HEK293 (cell line): ENCODE results near the gene RAET1L.

Experiments
- KLF9 ChIP-seq: fragments of 450-650 bp; formaldehyde crosslinking; IDR thresholded peaks from 2 replicates; pipeline ENCODE4 v1.5.1; 2016; ENCODE audit warnings: missing biosample characterization, missing genetic modification characterization, low read depth
- YY1 ChIP-seq: fragments of 450-650 bp; formaldehyde crosslinking; IDR thresholded peaks from 2 replicates; pipeline ENCODE4 v1.5.1; 2018; ENCODE audit warnings: missing biosample characterization, missing genetic modification characterization
- ZBTB1 ChIP-seq: fragments of 450-650 bp; formaldehyde crosslinking; IDR thresholded peaks from 2 replicates; pipeline ENCODE4 v1.5.1; 2016; ENCODE audit warnings: missing biosample characterization, missing genetic modification characterization
- ZNF138 ChIP-seq: fragments of 450-650 bp; formaldehyde crosslinking; IDR thresholded peaks from 2 replicates; pipeline ENCODE4 v1.5.1; 2016; ENCODE audit warnings: missing biosample characterization, missing genetic modification characterization, borderline replicate concordance
- ZNF777 ChIP-seq: fragments of 450-650 bp; formaldehyde crosslinking; IDR thresholded peaks from 2 replicates; pipeline ENCODE4 v1.5.1; 2017; ENCODE audit warnings: missing biosample characterization, missing genetic modification characterization, borderline replicate concordance
- ZNF785 ChIP-seq: fragments of 450-650 bp; formaldehyde crosslinking; IDR thresholded peaks from 2 replicates; pipeline ENCODE4 v1.5.1; 2016; ENCODE audit warnings: missing biosample characterization, missing genetic modification characterization
- ZNF792 ChIP-seq: fragments of 450-650 bp; formaldehyde crosslinking; IDR thresholded peaks from 2 replicates; pipeline ENCODE4 v1.5.1; 2016; ENCODE audit warnings: missing biosample characterization, missing genetic modification characterization
- TF ChIP-seq, protein P1 (sequence below): fragments of 450-650 bp; formaldehyde crosslinking; IDR thresholded peaks from 2 replicates; pipeline ENCODE4 v1.5.1; 2016; ENCODE audit warnings: missing biosample characterization, missing genetic modification characterization
- TF ChIP-seq, protein P2 (sequence below): fragments of 450-650 bp; IDR thresholded peaks from 2 replicates; pipeline ENCODE4 v1.5.1; 2018; ENCODE audit warnings: missing biosample characterization, missing genetic modification characterization

DNA sequence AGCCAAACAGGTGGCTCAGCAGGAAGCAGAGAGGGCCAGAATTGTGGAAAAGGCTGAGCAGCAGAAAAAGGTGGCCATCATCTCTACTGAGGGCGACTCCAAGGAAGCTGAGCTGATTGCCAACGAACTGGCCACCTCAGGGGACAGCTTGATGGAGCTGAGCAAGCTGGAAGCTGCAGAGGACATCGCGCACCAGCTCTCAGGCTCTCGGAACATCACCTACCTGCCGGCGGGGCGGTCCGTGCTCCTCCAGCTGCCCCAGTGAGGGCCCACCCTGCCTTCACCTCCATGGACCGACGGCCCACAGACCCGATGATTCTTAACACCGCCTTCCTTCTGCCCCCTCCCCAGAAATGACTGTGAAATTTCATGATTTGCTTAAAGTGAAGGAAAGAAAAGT lies 17.8 kb upstream of the RAET1L start:
- TF ChIP-seq, protein P1, sequence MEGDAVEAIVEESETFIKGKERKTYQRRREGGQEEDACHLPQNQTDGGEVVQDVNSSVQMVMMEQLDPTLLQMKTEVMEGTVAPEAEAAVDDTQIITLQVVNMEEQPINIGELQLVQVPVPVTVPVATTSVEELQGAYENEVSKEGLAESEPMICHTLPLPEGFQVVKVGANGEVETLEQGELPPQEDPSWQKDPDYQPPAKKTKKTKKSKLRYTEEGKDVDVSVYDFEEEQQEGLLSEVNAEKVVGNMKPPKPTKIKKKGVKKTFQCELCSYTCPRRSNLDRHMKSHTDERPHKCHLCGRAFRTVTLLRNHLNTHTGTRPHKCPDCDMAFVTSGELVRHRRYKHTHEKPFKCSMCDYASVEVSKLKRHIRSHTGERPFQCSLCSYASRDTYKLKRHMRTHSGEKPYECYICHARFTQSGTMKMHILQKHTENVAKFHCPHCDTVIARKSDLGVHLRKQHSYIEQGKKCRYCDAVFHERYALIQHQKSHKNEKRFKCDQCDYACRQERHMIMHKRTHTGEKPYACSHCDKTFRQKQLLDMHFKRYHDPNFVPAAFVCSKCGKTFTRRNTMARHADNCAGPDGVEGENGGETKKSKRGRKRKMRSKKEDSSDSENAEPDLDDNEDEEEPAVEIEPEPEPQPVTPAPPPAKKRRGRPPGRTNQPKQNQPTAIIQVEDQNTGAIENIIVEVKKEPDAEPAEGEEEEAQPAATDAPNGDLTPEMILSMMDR (tag by site-specific recombination) = no peak
- no peak for TF ChIP-seq YY1
- TF ChIP-seq ZNF785 (tag by site-specific recombination) = no peak
- no peak for TF ChIP-seq ZNF138 (tag by site-specific recombination)
- no peak for TF ChIP-seq ZBTB1 (tag by site-specific recombination)
- TF ChIP-seq, protein P2, sequence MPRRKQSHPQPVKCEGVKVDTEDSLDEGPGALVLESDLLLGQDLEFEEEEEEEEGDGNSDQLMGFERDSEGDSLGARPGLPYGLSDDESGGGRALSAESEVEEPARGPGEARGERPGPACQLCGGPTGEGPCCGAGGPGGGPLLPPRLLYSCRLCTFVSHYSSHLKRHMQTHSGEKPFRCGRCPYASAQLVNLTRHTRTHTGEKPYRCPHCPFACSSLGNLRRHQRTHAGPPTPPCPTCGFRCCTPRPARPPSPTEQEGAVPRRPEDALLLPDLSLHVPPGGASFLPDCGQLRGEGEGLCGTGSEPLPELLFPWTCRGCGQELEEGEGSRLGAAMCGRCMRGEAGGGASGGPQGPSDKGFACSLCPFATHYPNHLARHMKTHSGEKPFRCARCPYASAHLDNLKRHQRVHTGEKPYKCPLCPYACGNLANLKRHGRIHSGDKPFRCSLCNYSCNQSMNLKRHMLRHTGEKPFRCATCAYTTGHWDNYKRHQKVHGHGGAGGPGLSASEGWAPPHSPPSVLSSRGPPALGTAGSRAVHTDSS (tag by site-specific recombination) = no peak
- TF ChIP-seq ZNF792 (tag by site-specific recombination) = no peak
- TF ChIP-seq KLF9 (tag by site-specific recombination) = no peak
- no peak for TF ChIP-seq ZNF777
